Stimulated activated CD4-positive, alpha-beta T cell treated with anti-CD3 and anti-CD28 coated beads, TNF-alpha, amount 100 ng/mL, for 1 hour (primary cell): ENCODE results near the gene ACADSB.

Experiments used
- DNase-seq, 3 donors: peaks; one replicate each; pipeline ENCODE4 v3.0.0-alpha.2; 2020; ENCODE audit warnings: low read depth in 3 of 3, low spot score in 1 of 3

Gene ACADSB

GRCh38 chr10:123093489-123093888, 84.7 kb downstream of the ACADSB start:
- DNase-seq, result no peak

GRCh38 chr10:123096452-123096851, 87.6 kb downstream of the ACADSB start:
- no peak for DNase-seq

GRCh38 chr10:123097039-123097438, 88.2 kb downstream of the ACADSB start:
- DNase-seq, result no peak

- DNase-seq, result no peak
These were observed 91.4 kb downstream of the ACADSB start for GRCh38 chr10:123100030-123100762.

- DNase-seq, result no peak
These were observed 93.1 kb downstream of the ACADSB start for GRCh38 chr10:123101872-123102271.

- no peak for DNase-seq
These were observed 93.9 kb downstream of the ACADSB start for GRCh38 chr10:123102673-123103072.

GRCh38 chr10:123103944-123104343, 95.1 kb downstream of the ACADSB start:
- DNase-seq, result no peak
